Measurements from ENCODE around the gene MORC1.
"Not testable (repeated sequence)": the region's sequence is repeated elsewhere in the genome, so short reads cannot be mapped to it uniquely, and the experiment has no call there.

Gene MORC1

DNA sequence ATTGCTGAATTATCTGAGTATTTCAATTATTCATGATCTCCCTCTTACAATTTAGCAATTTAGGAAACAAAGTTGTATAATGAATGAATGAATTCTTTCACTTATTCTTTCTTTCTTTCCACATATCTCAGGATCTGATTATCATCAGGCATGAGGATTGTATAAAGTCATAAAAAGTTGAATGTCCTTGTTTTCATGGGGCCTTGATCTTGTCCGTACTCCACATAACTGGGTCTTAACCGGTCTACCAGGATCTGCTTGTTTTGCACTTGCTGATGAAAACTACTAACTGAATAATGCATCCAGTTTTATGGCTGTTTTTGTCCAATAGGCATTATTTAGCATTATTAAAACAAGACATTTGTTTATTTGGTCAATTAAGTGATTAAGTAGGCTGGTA lies 31.1 kb upstream of the MORC1 start:
- TF ChIP-seq, protein P1, sequence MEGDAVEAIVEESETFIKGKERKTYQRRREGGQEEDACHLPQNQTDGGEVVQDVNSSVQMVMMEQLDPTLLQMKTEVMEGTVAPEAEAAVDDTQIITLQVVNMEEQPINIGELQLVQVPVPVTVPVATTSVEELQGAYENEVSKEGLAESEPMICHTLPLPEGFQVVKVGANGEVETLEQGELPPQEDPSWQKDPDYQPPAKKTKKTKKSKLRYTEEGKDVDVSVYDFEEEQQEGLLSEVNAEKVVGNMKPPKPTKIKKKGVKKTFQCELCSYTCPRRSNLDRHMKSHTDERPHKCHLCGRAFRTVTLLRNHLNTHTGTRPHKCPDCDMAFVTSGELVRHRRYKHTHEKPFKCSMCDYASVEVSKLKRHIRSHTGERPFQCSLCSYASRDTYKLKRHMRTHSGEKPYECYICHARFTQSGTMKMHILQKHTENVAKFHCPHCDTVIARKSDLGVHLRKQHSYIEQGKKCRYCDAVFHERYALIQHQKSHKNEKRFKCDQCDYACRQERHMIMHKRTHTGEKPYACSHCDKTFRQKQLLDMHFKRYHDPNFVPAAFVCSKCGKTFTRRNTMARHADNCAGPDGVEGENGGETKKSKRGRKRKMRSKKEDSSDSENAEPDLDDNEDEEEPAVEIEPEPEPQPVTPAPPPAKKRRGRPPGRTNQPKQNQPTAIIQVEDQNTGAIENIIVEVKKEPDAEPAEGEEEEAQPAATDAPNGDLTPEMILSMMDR (conservative IDR thresholded peaks at IDR 0.05; ENCODE audit: low read depth) = no peak
- POLR2A ChIA-PET (ENCODE audit: low non-redundant PET) = no interaction called here
- DNase-seq (ENCODE audit: low spot score) = no peak
- CTCF ChIA-PET = no interaction called here
- no peak overlapping the region for H3K27ac ChIP-seq

DNA sequence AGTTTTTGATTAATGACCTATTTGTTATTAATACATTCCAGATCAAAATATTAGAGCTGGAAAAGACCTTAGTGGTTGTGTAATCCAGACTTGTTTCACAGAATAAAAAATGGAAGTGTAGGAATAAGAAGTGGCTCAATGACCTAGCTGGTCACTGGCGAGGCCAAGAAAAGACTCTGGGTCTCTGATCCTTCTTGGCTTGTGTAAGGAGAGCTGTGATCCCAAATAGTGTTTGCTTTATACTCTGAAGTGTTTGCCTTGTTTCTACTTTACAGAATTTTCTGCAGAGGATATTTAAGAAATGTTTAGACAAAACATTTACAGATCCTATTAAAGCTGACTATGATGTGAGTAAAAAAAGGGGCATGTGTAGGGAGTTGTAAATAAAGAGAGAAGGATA lies 25.7 kb upstream of the MORC1 start:
- no peak overlapping the region for H3K27ac ChIP-seq
- no peak for DNase-seq (ENCODE audit: low spot score)
- ChIA-PET CTCF (no interaction called here), POLR2A (ENCODE audit: low non-redundant PET) (no interaction called here)
- TF ChIP-seq, protein P1 (conservative IDR thresholded peaks at IDR 0.05; ENCODE audit: low read depth) = no peak

DNA sequence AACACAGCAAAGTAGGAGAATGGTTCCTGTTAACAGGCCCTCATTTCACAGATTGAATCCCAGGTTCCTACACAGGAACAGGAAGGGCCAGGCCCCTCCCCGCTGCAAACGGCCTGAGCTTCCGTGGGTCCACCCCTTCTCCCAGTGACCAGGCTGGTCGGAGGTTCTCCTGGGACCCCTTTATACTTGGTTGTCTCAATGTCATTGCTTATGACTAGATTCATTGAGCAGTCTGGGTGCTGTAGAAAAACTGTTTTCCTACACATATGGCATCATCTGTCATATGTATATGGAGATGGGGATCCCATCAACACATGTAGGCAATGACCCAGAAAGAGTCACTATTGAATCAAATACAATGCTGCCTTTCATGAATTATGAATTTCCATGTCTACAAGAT lies 22.4 kb upstream of the MORC1 start:
- no peak overlapping the region for H3K27ac ChIP-seq
- CTCF ChIA-PET = no interaction called here
- TF ChIP-seq, protein P1 (conservative IDR thresholded peaks at IDR 0.05; ENCODE audit: low read depth) = no peak
- POLR2A ChIA-PET (ENCODE audit: low non-redundant PET) = no interaction called here
- DNase-seq (ENCODE audit: low spot score) = no peak

DNA sequence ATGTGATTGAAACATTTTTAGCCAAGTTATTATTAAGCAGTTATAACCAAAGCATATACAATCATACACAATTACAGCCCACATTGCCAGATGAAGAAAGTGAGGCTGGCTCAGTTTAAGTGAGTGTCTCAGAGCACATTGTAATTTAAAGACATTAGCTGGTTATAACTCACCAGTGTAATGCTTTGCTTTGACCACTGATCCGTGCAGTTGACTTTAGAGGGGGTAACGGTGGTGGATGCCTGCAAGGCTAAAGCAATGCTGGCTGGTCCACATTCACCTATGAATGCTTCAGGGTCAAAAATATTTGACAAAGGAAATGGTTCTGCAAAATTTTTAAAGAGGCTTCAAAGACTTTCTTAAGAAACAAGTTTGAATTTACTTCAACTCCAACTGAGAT lies 19.8 kb upstream of the MORC1 start:
- POLR2A ChIA-PET (ENCODE audit: low non-redundant PET) = no interaction called here
- CTCF ChIA-PET = no interaction called here
- H3K27ac ChIP-seq = no peak overlapping the region
- no peak for DNase-seq (ENCODE audit: low spot score)
- TF ChIP-seq, protein P1 (conservative IDR thresholded peaks at IDR 0.05; ENCODE audit: low read depth) = no peak

DNA sequence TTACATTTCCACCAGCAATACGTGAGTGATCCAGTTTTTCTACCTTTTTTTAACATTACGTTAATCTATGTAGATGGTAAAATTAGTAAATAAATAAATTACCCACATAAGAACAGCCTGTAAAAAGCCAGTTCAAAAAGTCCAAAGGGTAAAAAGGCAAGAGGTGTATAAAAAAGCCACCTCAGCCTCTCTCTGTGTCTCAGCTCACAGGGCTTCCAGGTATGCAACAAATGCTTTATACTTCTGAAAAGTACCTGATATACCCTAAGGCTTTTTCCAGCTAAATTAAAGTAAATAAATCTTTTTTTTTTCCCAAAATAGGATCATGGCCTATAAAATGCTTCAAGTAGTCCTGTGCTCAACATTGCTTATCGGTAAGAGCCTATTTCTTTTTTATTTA lies 18.6 kb upstream of the MORC1 start, which contains the start of gene C3orf85:
Gene C3orf85, plus strand, starts transcription at position 197 of the 400 bp plus-strand sequence. Its CDS starts 129 bp downstream, at position 326.
- TF ChIP-seq, protein P1 (conservative IDR thresholded peaks at IDR 0.05; ENCODE audit: low read depth) = no peak
- CTCF ChIA-PET = no interaction called here
- POLR2A ChIA-PET (ENCODE audit: low non-redundant PET) = no interaction called here
- DNase-seq (ENCODE audit: low spot score) = no peak
- H3K27ac ChIP-seq = no peak within 1 kb of the TSS

DNA sequence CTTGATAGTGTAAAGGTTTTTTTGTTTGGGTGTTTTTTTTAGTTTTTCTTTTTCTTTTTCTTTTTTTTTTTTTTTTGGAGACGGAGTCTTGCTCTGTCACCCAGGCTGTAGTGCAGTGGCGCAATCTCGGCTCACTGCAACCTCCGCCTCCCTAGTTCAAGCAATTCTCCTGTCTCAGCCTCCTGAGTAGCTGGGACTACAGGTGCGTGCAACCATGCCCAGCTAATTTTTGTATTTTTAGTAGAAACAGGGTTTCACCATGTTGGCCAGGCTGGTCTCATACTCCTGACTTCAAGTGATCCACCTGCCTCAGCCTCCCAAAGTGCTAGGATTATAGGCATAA lies 15.5 kb upstream of the MORC1 start:
- DNase-seq (ENCODE audit: low spot score); CTCF ChIA-PET; H3K27ac ChIP-seq; POLR2A ChIA-PET (ENCODE audit: low non-redundant PET): not testable (repeated sequence)

DNA sequence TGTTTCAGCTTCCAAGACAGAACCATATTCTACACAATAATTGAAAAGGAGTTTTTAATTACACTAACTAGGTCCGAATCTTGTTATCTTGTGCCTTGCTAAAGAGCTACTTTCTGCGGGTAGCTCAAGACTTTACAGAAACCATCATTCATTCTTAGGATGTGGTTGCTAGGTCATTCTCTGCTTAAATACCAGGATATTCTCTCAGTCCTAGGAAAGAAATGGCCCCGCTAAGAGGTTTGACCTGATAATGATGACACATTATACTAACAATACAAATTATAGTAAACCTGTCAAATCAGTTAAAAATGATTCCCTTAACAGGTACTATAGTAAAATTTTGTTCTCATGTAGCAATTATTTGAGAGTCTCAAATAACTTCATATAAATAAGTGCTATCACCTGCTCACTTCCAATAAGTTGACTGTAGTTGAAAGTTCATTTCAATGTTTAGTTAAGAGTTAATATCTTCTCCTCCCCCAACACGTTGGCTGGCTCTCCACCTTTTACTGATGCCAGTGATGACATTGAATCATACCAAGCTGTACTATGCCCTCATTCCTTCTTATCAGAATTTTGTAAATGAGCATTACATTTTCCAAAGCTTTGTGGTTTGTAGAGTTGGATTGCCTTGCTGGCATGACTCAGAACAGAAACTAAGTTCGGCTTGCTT lies 15.0 kb upstream of the MORC1 start:
- POLR2A ChIA-PET (ENCODE audit: low non-redundant PET) = no interaction called here
- TF ChIP-seq, protein P1 (conservative IDR thresholded peaks at IDR 0.05; ENCODE audit: low read depth) = no peak
- no peak for DNase-seq (ENCODE audit: low spot score)
- no peak overlapping the region for H3K27ac ChIP-seq
- CTCF ChIA-PET = no interaction called here
